Heart right ventricle (tissue), 16 donors: Measurements from ENCODE around the gene SLC35F2. TPM values are rescaled to one million over a fixed set of nuclear protein-coding genes. Genes with fewer than 3 reads are reported as not detected.
A peak's percentile ranks its signal among the peaks of the same experiment; 100 is the strongest.
"Not testable (repeated sequence)": the region's sequence is repeated elsewhere in the genome, so short reads cannot be mapped to it uniquely, and the experiment has no call there.

ENCODE experiments used
- ATAC-seq, 8 donors: fragments of 200-7000 bp; cut with Tn5 transposase; one replicate each; pipeline ENCODE4 v1.9.1; 2020; ENCODE audit warnings: mild to moderate bottlenecking in 8 of 8, moderate library complexity in 8 of 8, moderate number of reproducible peaks in 1 of 8
- DNase-seq, 2 donors: peaks; one replicate each; pipeline ENCODE4 v3.0.0-alpha.2; 2020
- H3K27ac ChIP-seq, 10 donors: fragments of 200-600 bp; sonication (generic) in 2 of 10; one replicate each; pipeline versions ENCODE4 v1.5.0 to v1.8.0; 2020 to 2022; ENCODE audit warnings: mild to moderate bottlenecking in 3 of 10
- H3K27me3 ChIP-seq, 7 donors: fragments of 200-600 bp; one replicate each; pipeline ENCODE4 v1.8.0; 2021 to 2022; ENCODE audit warnings: mild to moderate bottlenecking in 2 of 7
- H3K36me3 ChIP-seq, 9 donors: fragments of 200-600 bp; sonication (generic) in 1 of 9; one replicate each; pipeline versions ENCODE4 v1.5.0 to v1.8.0; 2020 to 2022; ENCODE audit warnings: mild to moderate bottlenecking in 2 of 9
- H3K4me1 ChIP-seq, 9 donors: fragments of 200-600 bp; sonication (generic) in 1 of 9; one replicate each; pipeline versions ENCODE4 v1.5.0 to v1.8.0; 2020 to 2022; ENCODE audit warnings: mild to moderate bottlenecking in 4 of 9
- H3K4me3 ChIP-seq, 10 donors: fragments of 200-600 bp; sonication (generic) in 2 of 10; one replicate each; pipeline versions ENCODE4 v1.5.0 to v1.8.0; 2020 to 2022; ENCODE audit warnings: mild to moderate bottlenecking in 7 of 10, moderate library complexity in 2 of 10
- H3K9me3 ChIP-seq, 11 donors: fragments of 200-600 bp in 10 of 11; sonication (generic) in 2 of 11; one replicate each; pipeline versions ENCODE4 v1.5.0 to v1.8.0; 2013 to 2022; ENCODE audit warnings: mild to moderate bottlenecking in 2 of 11, control low read depth in 1 of 11, moderate library complexity in 1 of 11
- WGBS, 2 donors: extraction: QIAGEN DNeasy Blood & Tissue Kit; methylation state at CpG; one replicate each; pipeline ENCODE4 v1.1.7; 2013; ENCODE audit warnings: inconsistent platforms in 1 of 2; 5-methylcytosine and 5-hydroxymethylcytosine counted together
- intact Hi-C, 10 donors: fragments of 100-400 bp; cut with DNase I; formaldehyde crosslinking; loops; one replicate each; pipeline versions ENCODE4 v1.11.1 to v1.14.2; 2022
- polyA plus RNA-seq, 2 donors: library from polyadenylated mRNA; stranded (reverse); fragments of 200-250 nt; gene quantifications; one replicate each; pipeline ENCODE4 v1.2.3, GENCODE V29; 2013
- total RNA-seq, 10 donors: library from RNA; stranded (reverse); fragmentation: NEBNext Ultra II Directional in 3 of 10; extraction: Animal tissue kit (Norgen Biotek cat#: 25700) in 3 of 10; gene quantifications; one replicate each; pipeline versions ENCODE4 v1.2.1 to v1.2.4, GENCODE V29; 2021 to 2023
- TF ChIP-seq, protein P1 (sequence below), 9 donors: fragments of 200-600 bp; sonication (generic) in 2 of 9; IDR thresholded peaks; one replicate each; pipeline versions ENCODE4 v1.5.0 to v1.8.0; 2021 to 2022; ENCODE audit warnings: antibody characterized with exemption in 9 of 9, mild to moderate bottlenecking in 5 of 9, moderate library complexity in 1 of 9
- donor health status: Arrhythmogenic right ventricular cardiomyopathy.
- donor health status: ischemic (EF 13 %, LVEDD 7.1; RV severe dilation, severe dysfunction).
- donor health status: healthy with polysubstance abuse.
- donor health status: DM: no; HTN: yes; CAD: no.
- donor health status: DM: no; HTN: no; CAD: no.
- donor health status: ischemic (EF 25% LVEDD 6.9; RV normal size, moderate dysfunction).
- donor health status: ischemic (EF 25% LVEDD 5.7; RV mildly dilated, moderate dysfunction).
- donor health status: healthy.
- donor health status: DM: yes; HTN: yes; CAD: no.
- donor health status: Ischemic cardiomyopathy.
- donor health status: ischemic (EF 35%, LVEDD 5.7; RV mildly dilated, moderate dysfunction).
- donor health status: nonischemic (EF 11% LVEDD 7.7; RV severe dilation, severe dysfunction).
- donor health status: DM: yes; HTN: yes; CAD: no.
- donor health status: PGD.
- donor health status: ischemic (EF 29% LVEDD 5.4; RV normal size, mild dysfunction).
- donor health status: nonischemic (EF 23%, LVEDD 6.1; RV moderate dilation, normal function).

The SLC35F2 gene
- total and polyA plus RNA-seq, 12 donors, result 0.40 to 2.0 (median 0.88) TPM

DNA sequence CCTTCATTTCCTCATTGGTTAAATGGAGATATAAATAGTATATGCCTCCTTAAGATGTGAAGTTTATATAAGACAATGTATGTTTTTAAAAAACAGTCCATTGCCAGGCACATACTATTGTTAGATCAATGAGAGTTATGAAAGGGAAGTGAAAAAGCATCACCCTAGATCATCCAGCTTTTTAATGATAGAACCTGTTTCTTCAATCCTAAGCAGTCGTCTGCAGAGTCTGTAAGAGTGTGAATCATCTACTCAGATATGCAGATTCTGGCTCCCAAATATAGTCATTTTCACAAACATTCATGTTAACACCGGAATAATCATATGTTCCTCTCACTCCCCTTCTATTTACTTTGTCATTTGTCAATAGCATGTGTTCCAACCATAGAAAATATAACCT lies 81.5 kb downstream of the SLC35F2 start:
- no peaks in the 10 kb centered on the region for H3K36me3 ChIP-seq
- H3K27me3 ChIP-seq, result peaks cover 0 to 5% (median 0%) of the 10 kb centered on the region in 7 donors
- no peaks in the 10 kb centered on the region for H3K9me3 ChIP-seq
- intact Hi-C loops, result loop anchor here in 6 of 10 donors (10.0 kb wide), 2 partner anchors 202 to 212 kb away; partner anchors contain the start of gene ALKBH8 (in 2 of the 6)
- no peaks in the 10 kb centered on the region for H3K4me1 ChIP-seq
- DNase-seq (no peak), ATAC-seq (no peak)
- 65 to 70% methylated on average over 2 of the region's 2 CpGs for WGBS, 2 donors
- TF ChIP-seq, protein P1, sequence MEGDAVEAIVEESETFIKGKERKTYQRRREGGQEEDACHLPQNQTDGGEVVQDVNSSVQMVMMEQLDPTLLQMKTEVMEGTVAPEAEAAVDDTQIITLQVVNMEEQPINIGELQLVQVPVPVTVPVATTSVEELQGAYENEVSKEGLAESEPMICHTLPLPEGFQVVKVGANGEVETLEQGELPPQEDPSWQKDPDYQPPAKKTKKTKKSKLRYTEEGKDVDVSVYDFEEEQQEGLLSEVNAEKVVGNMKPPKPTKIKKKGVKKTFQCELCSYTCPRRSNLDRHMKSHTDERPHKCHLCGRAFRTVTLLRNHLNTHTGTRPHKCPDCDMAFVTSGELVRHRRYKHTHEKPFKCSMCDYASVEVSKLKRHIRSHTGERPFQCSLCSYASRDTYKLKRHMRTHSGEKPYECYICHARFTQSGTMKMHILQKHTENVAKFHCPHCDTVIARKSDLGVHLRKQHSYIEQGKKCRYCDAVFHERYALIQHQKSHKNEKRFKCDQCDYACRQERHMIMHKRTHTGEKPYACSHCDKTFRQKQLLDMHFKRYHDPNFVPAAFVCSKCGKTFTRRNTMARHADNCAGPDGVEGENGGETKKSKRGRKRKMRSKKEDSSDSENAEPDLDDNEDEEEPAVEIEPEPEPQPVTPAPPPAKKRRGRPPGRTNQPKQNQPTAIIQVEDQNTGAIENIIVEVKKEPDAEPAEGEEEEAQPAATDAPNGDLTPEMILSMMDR (IDR thresholded peaks at IDR 0.05), result no peak
- H3K27ac ChIP-seq, result no peak overlapping the region
- H3K4me3 ChIP-seq, result no peak overlapping the region

DNA sequence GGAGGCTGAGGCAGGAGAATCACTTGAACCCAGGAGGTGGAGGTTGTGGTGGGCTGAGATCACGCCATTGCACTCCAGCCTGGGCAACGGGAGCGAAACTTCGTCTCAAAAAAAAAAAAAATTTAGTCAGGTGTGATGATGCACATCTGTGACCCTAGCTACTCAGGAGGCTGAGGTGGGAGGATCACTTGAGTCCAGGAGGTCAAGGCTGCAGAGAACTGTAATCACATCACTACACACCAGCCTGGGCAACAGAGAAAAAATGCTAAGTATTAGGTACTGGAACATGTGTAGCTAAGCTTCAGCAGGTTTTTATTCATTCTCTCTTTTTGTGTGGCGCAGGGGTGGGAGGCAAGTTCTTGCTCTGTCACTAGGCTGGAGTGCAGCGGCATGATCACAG lies 82.5 kb downstream of the SLC35F2 start:
- peaks cover 0 to 5% (median 0%) of the 10 kb centered on the region in 7 donors for H3K27me3 ChIP-seq
- 93 to 97% methylated on average over 6 of the region's 6 CpGs for WGBS, 2 donors
- TF ChIP-seq, protein P1 (IDR thresholded peaks at IDR 0.05), result no peak
- H3K9me3 ChIP-seq, result no peaks in the 10 kb centered on the region
- H3K4me1 ChIP-seq, result no peaks in the 10 kb centered on the region
- intact Hi-C loops, result loop anchor here in 6 of 10 donors (10.0 kb wide), 2 partner anchors 201 to 211 kb away; partner anchors contain the start of gene ALKBH8 (in 2 of the 6)
- no peaks in the 10 kb centered on the region for H3K36me3 ChIP-seq
- H3K4me3 ChIP-seq, result no peak overlapping the region
- no peak for DNase-seq
- H3K27ac ChIP-seq, result no peak overlapping the region
- ATAC-seq, result no peak

- Histone ChIP-seq H3K4me3 (no peak overlapping the region), H3K27me3 (peaks cover 0 to 10% (median 0%) of the 10 kb centered on the region in 7 donors), H3K36me3 (no peaks in the 10 kb centered on the region), H3K27ac (peak overlapping the region in 1 of 10 donors; percentile 4), H3K9me3 (no peaks in the 10 kb centered on the region), H3K4me1 (peaks cover 0 to 5% (median 0%) of the 10 kb centered on the region in 9 donors)
- ATAC-seq, result no peak
- DNase-seq, result no peak
- TF ChIP-seq, protein P1 (IDR thresholded peaks at IDR 0.05), result no peak
- intact Hi-C loops, result loop anchor here in 9 of 10 donors (5.0 to 10.0 kb wide), 4 partner anchors 193 to 206 kb away; partner anchors contain the start of gene ALKBH8 (in 3 of the 9)
- WGBS, 2 donors, result 40 to 54% methylated on average over 3 of the region's 3 CpGs
These were observed 88.0 kb downstream of the SLC35F2 start for GRCh38 chr11:107770551-107770951.

DNA sequence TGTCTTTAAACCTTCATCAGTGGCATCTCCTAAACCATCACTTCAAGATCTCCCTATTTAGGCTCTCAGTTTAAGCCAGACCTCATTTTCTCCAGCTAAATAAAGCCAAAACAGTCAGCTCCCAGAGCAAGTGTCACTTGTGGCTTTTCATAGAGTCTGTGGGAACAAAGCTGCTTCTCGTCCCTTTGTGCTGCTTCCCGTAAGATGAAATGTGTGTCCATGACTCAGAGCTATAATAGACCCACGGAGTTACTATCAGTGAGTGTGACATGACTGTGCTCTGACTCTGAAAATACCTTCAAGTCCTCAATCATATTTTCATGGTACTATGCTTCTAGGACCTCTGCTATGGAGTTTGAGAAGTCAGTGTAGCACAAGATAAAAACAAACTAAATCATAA lies 89.4 kb downstream of the SLC35F2 start:
- 35 to 38% methylated on average over 3 of the region's 3 CpGs for WGBS, 2 donors
- Histone ChIP-seq H3K4me1 (peaks cover 0 to 5% (median 0%) of the 10 kb centered on the region in 9 donors), H3K36me3 (no peaks in the 10 kb centered on the region), H3K4me3 (no peak overlapping the region), H3K27ac (peak overlapping the region in 1 of 10 donors; percentile 47), H3K27me3 (peaks cover 0 to 10% (median 0%) of the 10 kb centered on the region in 7 donors), H3K9me3 (no peaks in the 10 kb centered on the region)
- peak in 5 of 8 donors; percentile 31 to 75 (median 51) for ATAC-seq
- no peak for DNase-seq
- TF ChIP-seq, protein P1 (IDR thresholded peaks at IDR 0.05), result no peak
- intact Hi-C loops, result no loop called here

DNA sequence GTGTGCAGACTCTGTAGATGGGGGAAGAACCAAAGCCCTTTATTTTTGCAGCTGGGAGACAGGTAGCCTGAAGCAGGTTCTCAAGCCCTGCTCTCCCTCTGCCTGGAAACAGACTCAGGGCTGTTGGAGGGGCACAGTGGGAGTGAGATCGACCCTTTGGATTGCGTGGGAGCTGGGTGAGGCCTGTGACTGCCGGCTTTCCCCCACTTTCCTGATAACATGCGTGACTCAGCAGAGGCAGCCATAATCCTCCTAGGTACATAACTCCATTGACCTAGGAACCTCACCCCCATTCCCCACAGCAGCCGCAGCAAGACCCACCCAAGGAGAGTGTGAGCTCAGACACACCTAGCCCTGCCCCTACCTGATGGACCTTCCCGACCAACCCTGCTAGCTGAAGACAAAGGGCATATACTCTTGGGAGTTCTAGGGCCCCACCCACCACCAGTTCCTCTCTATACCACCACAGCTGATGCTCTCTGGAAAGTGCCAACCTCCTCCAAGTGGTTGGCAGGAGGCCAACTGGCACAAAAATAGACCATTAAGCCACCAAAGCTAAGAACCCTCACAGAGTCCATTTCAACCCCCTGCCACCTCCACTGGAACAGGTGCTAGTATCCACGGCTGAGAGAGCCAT lies 99.8 kb downstream of the SLC35F2 start:
- H3K4me1 ChIP-seq, H3K27me3 ChIP-seq, H3K9me3 ChIP-seq, intact Hi-C loops, H3K27ac ChIP-seq, H3K4me3 ChIP-seq, H3K36me3 ChIP-seq, ATAC-seq, DNase-seq: not testable (repeated sequence)
- 72 to 74% methylated on average over 7 of the region's 7 CpGs for WGBS, 2 donors
